ENCODE measurements around the gene CEP192.
A peak's percentile ranks its signal among the peaks of the same experiment; 100 is the strongest.

Gene CEP192

GRCh38 chr18:13101659-13102197 lies 110.6 kb downstream of the CEP192 start:
- DNase-seq (ENCODE audit: low spot score) = no peak

GRCh38 chr18:13103366-13103765 lies 112.2 kb downstream of the CEP192 start:
- no peak for DNase-seq (ENCODE audit: low spot score)

DNA sequence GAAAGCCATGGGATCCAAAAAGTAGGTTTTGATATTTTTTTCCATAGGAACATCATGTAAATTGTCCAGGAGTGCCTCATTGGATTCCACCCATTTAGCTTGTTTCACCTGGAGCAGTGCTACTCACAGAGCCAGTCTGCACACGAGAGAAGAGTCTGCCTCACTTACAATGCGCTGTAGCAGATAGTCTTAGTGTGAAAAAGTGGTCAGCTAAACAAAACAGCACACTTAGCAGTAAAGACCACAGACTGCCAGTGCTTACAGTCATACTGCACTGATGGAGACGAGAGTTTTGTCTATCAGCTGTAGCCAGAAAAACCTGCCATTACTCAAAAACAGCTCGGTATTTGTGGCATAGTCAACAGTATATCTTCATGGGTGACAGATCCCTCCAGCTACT lies 113.9 kb downstream of the CEP192 start:
- DNase-seq (ENCODE audit: low spot score) = no peak

GRCh38 chr18:13107074-13107473 lies 115.9 kb downstream of the CEP192 start:
- DNase-seq (ENCODE audit: low spot score) = no peak

DNA sequence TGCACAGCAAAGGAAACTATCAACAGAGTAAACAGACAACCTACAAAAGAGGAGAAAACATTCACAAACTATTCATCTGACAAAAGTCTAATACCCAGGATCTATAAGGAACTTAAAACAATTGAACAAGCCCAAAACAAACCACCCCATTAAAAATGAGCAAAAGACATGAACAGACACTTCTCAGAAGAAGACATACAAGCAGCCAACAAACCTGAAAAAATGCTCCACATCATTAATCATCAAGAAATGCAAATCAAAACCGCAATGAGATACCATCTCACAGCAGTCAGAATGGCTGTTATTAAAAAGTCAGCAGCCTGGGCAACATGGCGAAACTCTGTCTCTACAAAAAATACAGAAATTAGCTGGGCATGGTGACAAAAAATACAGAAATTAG lies 117.2 kb downstream of the CEP192 start:
- no peak for DNase-seq (ENCODE audit: low spot score)

GRCh38 chr18:13110559-13110958 lies 119.4 kb downstream of the CEP192 start:
- no peak for DNase-seq (ENCODE audit: low spot score)

GRCh38 chr18:13112982-13113381 lies 121.8 kb downstream of the CEP192 start:
- DNase-seq (ENCODE audit: low spot score) = peak; percentile 89

DNA sequence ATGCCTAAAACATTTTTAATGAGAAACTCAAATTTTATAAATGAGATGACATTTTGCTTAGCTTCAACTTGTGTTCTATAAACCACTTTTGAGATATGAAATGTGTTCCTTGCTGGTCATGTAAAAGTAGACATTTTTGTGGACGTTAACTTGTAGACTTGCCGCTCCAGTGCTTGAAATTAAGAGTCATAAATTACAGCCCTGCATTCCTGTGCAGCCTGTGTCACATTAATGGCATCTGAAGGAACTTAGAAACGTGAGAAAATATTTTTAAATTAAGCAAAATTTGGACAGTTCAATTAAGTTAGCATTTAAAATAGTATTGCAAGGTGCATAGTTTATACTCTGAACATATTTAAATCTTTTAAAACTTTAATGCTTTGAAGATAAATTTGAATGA lies 129.1 kb downstream of the CEP192 start:
- no peak for DNase-seq (ENCODE audit: low spot score)

- no peak for DNase-seq (ENCODE audit: low spot score)
These were observed 129.8 kb downstream of the CEP192 start for GRCh38 chr18:13120983-13121441.

DNA sequence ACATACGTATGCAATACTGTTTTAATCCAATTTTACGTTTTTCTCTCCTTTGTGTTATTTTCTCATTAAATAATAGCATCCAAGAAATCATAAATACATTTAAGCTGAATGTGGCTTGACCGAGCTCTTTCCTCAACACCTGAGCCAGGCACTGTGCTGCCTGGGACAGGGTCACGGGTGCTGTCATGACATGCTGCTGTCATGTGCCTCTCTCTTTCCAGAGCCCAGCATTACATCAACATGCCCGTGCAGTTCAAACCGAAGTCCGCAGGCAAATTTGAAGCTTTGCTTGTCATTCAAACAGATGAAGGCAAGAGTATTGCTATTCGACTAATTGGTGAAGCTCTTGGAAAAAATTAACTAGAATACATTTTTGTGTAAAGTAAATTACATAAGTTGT lies 133.2 kb downstream of the CEP192 start:
- DNase-seq (ENCODE audit: low spot score) = no peak

DNA sequence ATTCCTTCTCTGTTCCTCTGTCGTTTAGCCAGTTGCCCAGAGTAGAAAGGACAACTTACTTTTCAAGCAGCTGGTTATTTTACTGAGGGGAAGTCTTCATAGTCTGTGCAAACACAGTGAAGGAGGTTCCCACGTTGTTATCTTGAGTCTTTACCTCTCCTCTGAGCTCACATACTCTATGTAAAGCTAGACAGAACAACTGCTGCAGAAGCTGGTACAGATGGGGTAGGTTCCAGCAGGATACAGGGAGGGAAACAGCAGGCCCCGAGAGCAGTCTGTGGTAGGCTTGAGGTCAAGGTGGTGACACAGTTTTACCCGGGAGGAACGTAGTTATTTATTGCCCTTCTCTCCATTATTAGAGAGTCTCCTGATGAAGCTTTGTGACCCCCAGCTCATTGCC lies 134.0 kb downstream of the CEP192 start:
- no peak for DNase-seq (ENCODE audit: low spot score)

DNA sequence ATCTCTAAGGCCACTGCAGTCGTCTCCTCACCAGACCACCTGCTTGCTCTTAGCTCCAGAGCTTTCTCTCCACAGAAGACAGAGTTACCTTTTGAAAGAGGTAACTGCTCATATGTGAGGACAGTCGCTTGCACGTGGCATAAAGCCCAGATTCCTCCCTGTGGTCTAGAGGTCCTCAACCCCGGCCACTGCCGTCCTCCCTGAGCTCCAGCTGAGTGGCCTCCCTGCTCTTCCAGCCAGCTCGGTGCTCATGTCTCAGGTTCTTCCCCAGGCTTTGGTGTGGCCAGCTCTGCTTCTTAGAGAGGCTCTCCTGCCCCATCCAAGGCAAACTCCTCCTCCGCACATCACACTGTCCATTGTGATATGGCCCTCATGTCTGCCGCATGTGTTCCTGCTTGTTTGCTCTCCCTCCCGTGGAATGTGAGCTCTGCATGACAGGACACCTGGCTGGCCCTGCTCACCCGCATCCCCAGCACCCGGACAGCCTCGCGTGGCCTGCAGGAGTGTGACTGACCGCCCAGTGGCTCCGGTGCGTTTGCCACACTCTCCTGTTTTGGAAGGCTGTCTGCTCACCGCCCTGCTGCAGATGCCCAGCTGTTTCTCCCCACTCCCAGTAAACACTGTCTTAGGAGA lies 135.9 kb downstream of the CEP192 start:
- no peak for DNase-seq (ENCODE audit: low spot score)

DNA sequence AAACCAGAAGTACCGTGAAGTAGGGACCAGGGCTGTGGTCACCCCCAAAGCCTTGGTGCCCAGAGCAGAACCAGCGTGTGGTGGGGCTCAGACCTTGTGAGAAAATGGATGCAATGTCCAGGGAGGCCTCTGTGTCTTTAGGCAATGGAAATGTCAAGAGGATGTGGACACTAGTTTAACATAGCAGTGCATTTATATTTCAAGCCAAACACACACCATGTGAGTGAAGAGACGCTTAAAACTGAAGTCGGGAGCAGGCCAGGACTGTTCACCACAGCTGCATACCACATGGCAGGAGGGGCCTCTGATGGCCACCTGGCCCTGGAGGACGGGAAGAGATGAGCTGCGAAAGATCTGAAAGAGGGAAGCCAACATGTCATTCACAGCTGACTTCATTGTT lies 140.1 kb downstream of the CEP192 start:
- DNase-seq (ENCODE audit: low spot score) = no peak

GRCh38 chr18:13134551-13135401 lies 143.6 kb downstream of the CEP192 start:
- no peak for DNase-seq (ENCODE audit: low spot score)

GRCh38 chr18:13136056-13136903 lies 145.1 kb downstream of the CEP192 start:
- no peak for DNase-seq (ENCODE audit: low spot score)

- DNase-seq (ENCODE audit: low spot score) = no peak
These were observed 145.9 kb downstream of the CEP192 start for GRCh38 chr18:13136904-13137669.

- no peak for DNase-seq (ENCODE audit: low spot score)
These were observed 146.7 kb downstream of the CEP192 start for GRCh38 chr18:13137670-13138419.

- DNase-seq (ENCODE audit: low spot score) = no peak
These were observed 147.4 kb downstream of the CEP192 start for GRCh38 chr18:13138420-13139139.

DNA sequence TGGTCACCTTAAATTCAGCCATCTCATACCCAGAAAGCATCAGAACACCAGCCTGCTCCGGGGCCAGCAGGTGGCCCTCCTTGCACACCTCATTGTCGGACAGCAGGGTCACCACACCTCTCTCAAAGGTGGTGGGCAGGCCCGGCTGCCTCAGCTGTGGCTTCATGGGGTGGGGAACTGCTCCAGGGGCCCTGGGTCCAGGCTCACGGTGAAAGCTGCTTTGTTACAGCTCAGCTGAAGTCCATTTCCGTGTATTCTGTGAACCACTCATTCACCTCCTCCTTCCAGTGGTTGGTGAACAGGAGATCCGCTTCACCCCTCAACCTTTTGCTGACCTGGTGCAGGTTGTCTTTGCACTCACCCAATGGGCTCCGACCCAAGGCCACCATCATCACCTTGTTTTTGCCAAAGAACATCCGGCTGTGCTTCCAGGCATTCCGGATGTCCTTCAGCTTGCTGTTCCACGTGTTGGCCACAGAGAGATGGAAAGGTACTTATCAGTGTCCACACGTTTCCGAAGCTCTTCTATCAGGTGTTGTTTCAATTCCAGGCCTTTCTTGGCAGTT lies 148.8 kb downstream of the CEP192 start:
- DNase-seq (ENCODE audit: low spot score) = no peak

GRCh38 chr18:13141209-13141608 lies 150.0 kb downstream of the CEP192 start:
- DNase-seq (ENCODE audit: low spot score) = no peak
